A673 (cell line): Measurements from ENCODE around the gene SERINC3. TPM values are rescaled to one million over a fixed set of nuclear protein-coding genes. Genes with fewer than 3 reads are reported as not detected.

ENCODE experiments used
- BruUV-seq: library from RNA; stranded (reverse); fragments of 400-500 nt; replicated peaks from 2 replicates; lab custom pipeline; 2021; lab: Mats Ljungman, UMichigan
- CTCF ChIA-PET: fragments of 300-600 bp; sonication (Branson Sonifier 250); formaldehyde crosslinking; loops from one replicate; lab custom pipeline; 2022; ENCODE audit warnings: antibody characterized with exemption; lab: Charles Lee
- POLR2A ChIA-PET: fragments of 300-600 bp; sonication (Branson Sonifier 250); formaldehyde crosslinking; loops from one replicate; lab custom pipeline; 2022; ENCODE audit warnings: antibody characterized with exemption; ENCODE audit not compliant: low non-redundant PET; lab: Charles Lee
- DNase-seq: peaks from one replicate; pipeline ENCODE4 v3.0.0-alpha.2; 2015; ENCODE audit warnings: low spot score
- H3K27ac ChIP-seq: fragments of 200-600 bp; sonication (generic); 2 replicates; pipeline ENCODE4 v1.5.1; 2016; ENCODE audit warnings: mixed run types, low read depth, mild to moderate bottlenecking, mixed read lengths, antibody characterized with exemption, low read length; ENCODE audit not compliant: poor library complexity, severe bottlenecking
- H3K27me3 ChIP-seq: fragments of 200-600 bp; sonication (generic); replicated peaks from 2 replicates; pipeline ENCODE4 v1.6.1; 2017; ENCODE audit warnings: mixed run types, low read depth, mild to moderate bottlenecking, mixed read lengths, antibody characterized with exemption, low read length; ENCODE audit not compliant: insufficient read depth, poor library complexity
- H3K36me3 ChIP-seq: fragments of 200-600 bp; sonication (generic); 2 replicates; pipeline ENCODE4 v1.6.1; 2016; ENCODE audit warnings: mixed run types, mild to moderate bottlenecking, mixed read lengths, antibody characterized with exemption, low read length; ENCODE audit not compliant: insufficient read depth, poor library complexity, severe bottlenecking
- H3K4me1 ChIP-seq: fragments of 200-600 bp; sonication (generic); 2 replicates; pipeline ENCODE4 v1.6.1; 2017; ENCODE audit warnings: mixed run types, mild to moderate bottlenecking, mixed read lengths, antibody characterized with exemption, low read length; ENCODE audit not compliant: insufficient read depth, poor library complexity, severe bottlenecking
- H3K4me3 ChIP-seq: fragments of 200-600 bp; sonication (generic); 2 replicates; pipeline ENCODE4 v1.5.1; 2016; ENCODE audit warnings: low read depth, mixed run types, mild to moderate bottlenecking, mixed read lengths, low read length; ENCODE audit not compliant: poor library complexity, severe bottlenecking
- H3K9me3 ChIP-seq: fragments of 200-600 bp; sonication (generic); 2 replicates; pipeline ENCODE4 v1.6.1; 2016; ENCODE audit warnings: mixed run types, low read depth, mild to moderate bottlenecking, mixed read lengths, antibody characterized with exemption, low read length; ENCODE audit not compliant: poor library complexity, severe bottlenecking
- EZH2 ChIP-seq: fragments of 200-600 bp; sonication (generic); IDR thresholded peaks from 2 replicates; pipeline ENCODE4 v1.6.1; 2017; ENCODE audit warnings: borderline replicate concordance, low read depth, mild to moderate bottlenecking, mixed read lengths, antibody characterized with exemption, low read length; ENCODE audit not compliant: poor library complexity, severe bottlenecking
- intact Hi-C: fragments of 100-400 bp; cut with micrococcal nuclease; formaldehyde crosslinking; loops from one replicate; pipeline ENCODE4 v1.10.0; 2022; ENCODE audit not compliant: unreplicated experiment
- total RNA-seq: library from RNA; stranded (reverse); gene quantifications from 2 replicates; pipeline ENCODE4 v1.2.3, GENCODE V29; 2021
- TF ChIP-seq, protein P1 (sequence below): fragments of 300-800, 200-600 bp; sonication (generic); conservative IDR thresholded peaks from 2 replicates; pipeline ENCODE4 v1.5.1; 2017; ENCODE audit warnings: low read depth, mild to moderate bottlenecking, antibody characterized with exemption, low read length, moderate library complexity, mixed read lengths

The SERINC3 gene
- total RNA-seq, 1 experiment from 2014 or later = 50.5 TPM

- DNase-seq = peak; percentile 32
- CTCF ChIA-PET = interaction anchor here (0.6 to 1.1 kb wide), 2 partner anchors 46 to 139 kb away, joined by 3 to 6 read pairs; no protein-coding TSS in a partner anchor
- TF ChIP-seq, protein P1, sequence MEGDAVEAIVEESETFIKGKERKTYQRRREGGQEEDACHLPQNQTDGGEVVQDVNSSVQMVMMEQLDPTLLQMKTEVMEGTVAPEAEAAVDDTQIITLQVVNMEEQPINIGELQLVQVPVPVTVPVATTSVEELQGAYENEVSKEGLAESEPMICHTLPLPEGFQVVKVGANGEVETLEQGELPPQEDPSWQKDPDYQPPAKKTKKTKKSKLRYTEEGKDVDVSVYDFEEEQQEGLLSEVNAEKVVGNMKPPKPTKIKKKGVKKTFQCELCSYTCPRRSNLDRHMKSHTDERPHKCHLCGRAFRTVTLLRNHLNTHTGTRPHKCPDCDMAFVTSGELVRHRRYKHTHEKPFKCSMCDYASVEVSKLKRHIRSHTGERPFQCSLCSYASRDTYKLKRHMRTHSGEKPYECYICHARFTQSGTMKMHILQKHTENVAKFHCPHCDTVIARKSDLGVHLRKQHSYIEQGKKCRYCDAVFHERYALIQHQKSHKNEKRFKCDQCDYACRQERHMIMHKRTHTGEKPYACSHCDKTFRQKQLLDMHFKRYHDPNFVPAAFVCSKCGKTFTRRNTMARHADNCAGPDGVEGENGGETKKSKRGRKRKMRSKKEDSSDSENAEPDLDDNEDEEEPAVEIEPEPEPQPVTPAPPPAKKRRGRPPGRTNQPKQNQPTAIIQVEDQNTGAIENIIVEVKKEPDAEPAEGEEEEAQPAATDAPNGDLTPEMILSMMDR = peak; percentile 30; the same call in 1 of the 2 replicates
- no peak for TF ChIP-seq EZH2
- H3K4me1 ChIP-seq = no peaks in the 10 kb centered on the region
- intact Hi-C loops = no loop called here
- no peak overlapping the region for H3K4me3 ChIP-seq
- no peaks in the 10 kb centered on the region for H3K36me3 ChIP-seq
- no peaks in the 10 kb centered on the region for H3K9me3 ChIP-seq
- no peak overlapping the region for H3K27ac ChIP-seq
- POLR2A ChIA-PET = interaction anchor here (0.6 kb wide), 1 partner anchor 266 kb away, joined by 4 read pairs; no protein-coding TSS in a partner anchor
- H3K27me3 ChIP-seq = no peaks in the 10 kb centered on the region
- no TSS peak for BruUV-seq
These were observed 50.4 kb downstream of the SERINC3 start for GRCh38 chr20:44471481-44471882.

- no peak overlapping the region for H3K4me3 ChIP-seq
- H3K27me3 ChIP-seq = no peaks in the 10 kb centered on the region
- no peaks in the 10 kb centered on the region for H3K9me3 ChIP-seq
- H3K4me1 ChIP-seq = no peaks in the 10 kb centered on the region
- TF ChIP-seq, protein P1 = no peak
- no peak for TF ChIP-seq EZH2
- intact Hi-C loops = no loop called here
- no peaks in the 10 kb centered on the region for H3K36me3 ChIP-seq
- BruUV-seq = no TSS peak
- no peak overlapping the region for H3K27ac ChIP-seq
- ChIA-PET POLR2A (no interaction called here), CTCF (no interaction called here)
- no peak for DNase-seq
These were observed 51.5 kb downstream of the SERINC3 start for GRCh38 chr20:44470327-44470726.

DNA sequence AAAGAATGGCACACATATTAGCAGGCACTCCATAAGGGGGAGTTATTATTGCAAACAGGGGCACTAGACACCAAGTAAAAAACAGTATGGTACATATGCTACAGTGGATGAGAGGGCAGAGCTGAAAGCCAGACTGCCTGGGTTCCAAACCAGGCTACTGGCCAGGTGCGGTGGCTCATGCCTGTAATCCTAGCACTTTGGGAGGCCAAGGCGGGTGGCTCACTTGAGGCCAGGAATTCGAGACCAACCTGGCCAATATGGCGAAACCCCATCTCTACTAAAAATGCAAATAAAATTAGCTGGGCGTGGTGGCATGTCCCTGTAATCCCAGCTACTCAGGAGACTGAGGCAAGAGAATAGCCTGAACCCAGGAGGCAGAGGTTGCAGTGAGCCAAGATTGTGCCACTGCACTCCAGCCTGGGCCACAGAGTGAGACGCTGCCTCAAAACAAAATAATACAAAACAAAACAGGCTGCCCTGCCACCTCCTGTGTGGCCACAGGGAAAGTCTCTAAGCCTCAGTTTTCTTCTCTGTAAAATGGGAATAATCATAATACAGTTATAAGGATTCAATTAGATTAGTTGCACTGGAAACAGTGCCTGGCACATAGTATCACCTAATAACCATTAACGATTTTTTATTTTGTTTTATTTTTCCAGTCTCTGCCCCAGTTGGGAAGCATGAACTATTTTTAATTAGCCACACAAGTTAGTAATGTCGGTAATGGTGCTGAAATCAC is 53.7 kb downstream of the SERINC3 start:
- no peaks in the 10 kb centered on the region for H3K9me3 ChIP-seq
- H3K36me3 ChIP-seq = no peaks in the 10 kb centered on the region
- H3K27me3 ChIP-seq = no peaks in the 10 kb centered on the region
- intact Hi-C loops = loop anchor here (5.0 to 10.0 kb wide), 2 partner anchors 144 to 353 kb away; no protein-coding TSS in a partner anchor
- H3K4me3 ChIP-seq = no peak overlapping the region
- POLR2A ChIA-PET = no interaction called here
- DNase-seq = no peak
- BruUV-seq = no TSS peak
- H3K27ac ChIP-seq = no peak overlapping the region
- no peak for TF ChIP-seq EZH2
- TF ChIP-seq, protein P1 = no peak
- CTCF ChIA-PET = no interaction called here
- H3K4me1 ChIP-seq = no peaks in the 10 kb centered on the region
